ENCODE data around the gene CCDC3. TPM values are rescaled to one million over a fixed set of nuclear protein-coding genes. Genes with fewer than 3 reads are reported as not detected.

The CCDC3 gene
- total and polyA plus RNA-seq, 2 of the 8 experiments (the other 6 are each of a cell fraction or from before 2014, with no cell fraction given) = 3.4 to 3.7 TPM

DNA sequence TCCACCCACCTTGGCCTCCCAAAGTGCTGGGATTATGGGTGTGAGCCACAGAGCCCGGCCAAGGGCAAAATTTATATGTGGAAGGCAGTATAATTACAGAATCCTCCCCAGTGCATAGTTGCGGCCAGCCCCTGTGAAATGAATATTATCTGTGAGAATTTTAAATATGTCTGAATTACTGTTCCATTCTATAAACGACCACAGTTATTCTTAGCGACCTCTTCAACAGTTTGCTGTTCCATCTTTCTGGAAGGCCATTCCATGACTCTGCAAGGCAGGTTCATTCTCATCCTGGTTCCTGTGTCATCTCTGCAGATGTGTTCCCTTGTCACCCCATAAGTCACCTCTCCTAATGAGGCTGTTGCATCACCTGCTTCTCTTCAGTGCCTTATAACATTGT, 90.7 kb downstream of the CCDC3 start:
- FAIRE-seq (no peak), DNase-seq (ENCODE audit: low read depth in 1 of 2, low spot score in 2 of 2) (peak in 1 of 2 experiments; percentile 8)
- Histone ChIP-seq H4K91ac (replicated peaks; ENCODE audit: insufficient read length, low read length) (no peak overlapping the region), H2BK120ac (replicated peaks; ENCODE audit: low read depth, low read length) (no peak overlapping the region), H3K4me1 (replicated peaks in 1 of 4; ENCODE audit: control insufficient read depth in 3 of 4, insufficient read depth in 4 of 4, low read length in 3 of 4) (no peaks in the 10 kb centered on the region), H2BK12ac (ENCODE audit: low read depth, low read length) (no peak overlapping the region), H3K79me1 (ENCODE audit: low read depth, low read length) (no peaks in the 10 kb centered on the region), H3K18ac (ENCODE audit: extremely low read depth, low read length) (no peak overlapping the region), H4K8ac (ENCODE audit: extremely low read depth, insufficient read depth, low read length) (no peak overlapping the region), H3K4me2 (ENCODE audit: insufficient read depth in 1 of 2, low read depth in 2 of 2, low read length in 2 of 2) (no peak overlapping the region), H3K36me3 (ENCODE audit: control insufficient read depth in 2 of 4, insufficient read depth in 4 of 4, low read length in 3 of 4) (no peaks in the 10 kb centered on the region), H2BK5ac (ENCODE audit: low read depth, low read length) (no peak overlapping the region), H3K4ac (replicated peaks; ENCODE audit: insufficient read length, low read depth, low read length) (no peak overlapping the region), H3K14ac (ENCODE audit: insufficient read length) (no peak overlapping the region), H4K20me1 (replicated peaks in 1 of 2; ENCODE audit: control insufficient read depth in 1 of 2, insufficient read depth in 2 of 2, low read length in 2 of 2) (no peaks in the 10 kb centered on the region), H3K9me3 (ENCODE audit: insufficient read depth in 2 of 2, low read depth in 1 of 2, low read length in 1 of 2) (no peaks in the 10 kb centered on the region), H4K5ac (ENCODE audit: insufficient read length, low read depth, low read length) (no peak overlapping the region), H2BK20ac (ENCODE audit: low read length) (no peak overlapping the region), H3K9ac (replicated peaks in 1 of 4; ENCODE audit: extremely low read depth in 1 of 4, low read depth in 3 of 4, low read length in 3 of 4) (no peak overlapping the region), H3K23ac (ENCODE audit: insufficient read length) (no peak overlapping the region), H3K4me3 (ENCODE audit: extremely low read depth in 1 of 4, insufficient read depth in 2 of 4, low read depth in 3 of 4, low read length in 4 of 4) (no peak overlapping the region), H3K27me3 (replicated peaks in 1 of 4; ENCODE audit: control insufficient read depth in 3 of 4, extremely low read depth in 1 of 4, insufficient read depth in 3 of 4, low read length in 3 of 4) (no peaks in the 10 kb centered on the region), H3K23me2 (ENCODE audit: low read depth, low read length) (no peaks in the 10 kb centered on the region), H2AFZ (ENCODE audit: low read length) (no peak overlapping the region), H2BK15ac (ENCODE audit: low read length) (no peak overlapping the region), H3K27ac (ENCODE audit: low read depth, low read length) (no peak overlapping the region), H3K56ac (replicated peaks; ENCODE audit: insufficient read length, low read depth, low read length) (no peak overlapping the region), H3K79me2 (ENCODE audit: control insufficient read depth in 1 of 2, insufficient read depth in 2 of 2, low read length in 2 of 2) (no peaks in the 10 kb centered on the region), H2AK5ac (ENCODE audit: low read depth, low read length) (no peak overlapping the region)
- ChIA-PET POLR2A (ENCODE audit: partially characterized antibody) (no interaction called here), CTCF (ENCODE audit: partially characterized antibody) (no interaction called here)
- WGBS, 2 experiments (ENCODE audit: extremely low coverage in 1 of 2, insufficient coverage in 1 of 2, insufficient read length in 1 of 2, insufficient replicate concordance in 2 of 2, low coverage in 1 of 2, low lambda C conversion rate in 2 of 2, missing lambda C conversion rate in 1 of 2) = 82% methylated on average over 4 of the region's 4 CpGs; no CpG with 5 or more reads in 1 of the 2 experiments
- TF ChIP-seq CTCF (IDR thresholded peaks at IDR 0.05; ENCODE audit: control extremely low read depth in 1 of 3, insufficient read depth in 1 of 3, low read depth in 1 of 3, low read length in 3 of 3) (no peak), KDM1A (IDR thresholded peaks at IDR 0.05; ENCODE audit: borderline replicate concordance, low read length) (no peak), ZNF274 (IDR thresholded peaks at IDR 0.05; ENCODE audit: borderline replicate concordance, extremely low read depth, low read length) (no peak), EZH2 (IDR thresholded peaks at IDR 0.05; ENCODE audit: low read depth, low read length, severe bottlenecking) (no peak), KDM5A (IDR thresholded peaks at IDR 0.05; ENCODE audit: low read length) (no peak), CHD2 (IDR thresholded peaks at IDR 0.05; ENCODE audit: low read length) (no peak), SAP30 (IDR thresholded peaks at IDR 0.05; ENCODE audit: insufficient read depth, insufficient replicate concordance, low read length) (no peak), SIN3A (conservative IDR thresholded peaks at IDR 0.05 in 1 of 2, IDR thresholded peaks at IDR 0.05 in 1 of 2; ENCODE audit: low read depth in 1 of 2, low read length in 2 of 2) (no peak), SRF (IDR thresholded peaks at IDR 0.05; ENCODE audit: low read depth, low read length) (no peak), CTBP2 (IDR thresholded peaks at IDR 0.05; ENCODE audit: borderline replicate concordance, insufficient read depth, insufficient read length, low read length) (no peak), PHF8 (conservative IDR thresholded peaks at IDR 0.05; ENCODE audit: low read depth, low read length) (no peak), YY1 (IDR thresholded peaks at IDR 0.05; ENCODE audit: low read depth, low read length) (no peak)

Measured in H1 (cell line).